ENCODE data around the gene PGS1.
A peak's percentile ranks its signal among the peaks of the same experiment; 100 is the strongest.
"Not testable (repeated sequence)": the region's sequence is repeated elsewhere in the genome, so short reads cannot be mapped to it uniquely, and the experiment has no call there.

Gene PGS1, protein sequence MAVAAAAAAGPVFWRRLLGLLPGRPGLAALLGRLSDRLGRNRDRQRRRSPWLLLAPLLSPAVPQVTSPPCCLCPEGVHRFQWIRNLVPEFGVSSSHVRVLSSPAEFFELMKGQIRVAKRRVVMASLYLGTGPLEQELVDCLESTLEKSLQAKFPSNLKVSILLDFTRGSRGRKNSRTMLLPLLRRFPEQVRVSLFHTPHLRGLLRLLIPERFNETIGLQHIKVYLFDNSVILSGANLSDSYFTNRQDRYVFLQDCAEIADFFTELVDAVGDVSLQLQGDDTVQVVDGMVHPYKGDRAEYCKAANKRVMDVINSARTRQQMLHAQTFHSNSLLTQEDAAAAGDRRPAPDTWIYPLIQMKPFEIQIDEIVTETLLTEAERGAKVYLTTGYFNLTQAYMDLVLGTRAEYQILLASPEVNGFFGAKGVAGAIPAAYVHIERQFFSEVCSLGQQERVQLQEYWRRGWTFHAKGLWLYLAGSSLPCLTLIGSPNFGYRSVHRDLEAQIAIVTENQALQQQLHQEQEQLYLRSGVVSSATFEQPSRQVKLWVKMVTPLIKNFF

DNA sequence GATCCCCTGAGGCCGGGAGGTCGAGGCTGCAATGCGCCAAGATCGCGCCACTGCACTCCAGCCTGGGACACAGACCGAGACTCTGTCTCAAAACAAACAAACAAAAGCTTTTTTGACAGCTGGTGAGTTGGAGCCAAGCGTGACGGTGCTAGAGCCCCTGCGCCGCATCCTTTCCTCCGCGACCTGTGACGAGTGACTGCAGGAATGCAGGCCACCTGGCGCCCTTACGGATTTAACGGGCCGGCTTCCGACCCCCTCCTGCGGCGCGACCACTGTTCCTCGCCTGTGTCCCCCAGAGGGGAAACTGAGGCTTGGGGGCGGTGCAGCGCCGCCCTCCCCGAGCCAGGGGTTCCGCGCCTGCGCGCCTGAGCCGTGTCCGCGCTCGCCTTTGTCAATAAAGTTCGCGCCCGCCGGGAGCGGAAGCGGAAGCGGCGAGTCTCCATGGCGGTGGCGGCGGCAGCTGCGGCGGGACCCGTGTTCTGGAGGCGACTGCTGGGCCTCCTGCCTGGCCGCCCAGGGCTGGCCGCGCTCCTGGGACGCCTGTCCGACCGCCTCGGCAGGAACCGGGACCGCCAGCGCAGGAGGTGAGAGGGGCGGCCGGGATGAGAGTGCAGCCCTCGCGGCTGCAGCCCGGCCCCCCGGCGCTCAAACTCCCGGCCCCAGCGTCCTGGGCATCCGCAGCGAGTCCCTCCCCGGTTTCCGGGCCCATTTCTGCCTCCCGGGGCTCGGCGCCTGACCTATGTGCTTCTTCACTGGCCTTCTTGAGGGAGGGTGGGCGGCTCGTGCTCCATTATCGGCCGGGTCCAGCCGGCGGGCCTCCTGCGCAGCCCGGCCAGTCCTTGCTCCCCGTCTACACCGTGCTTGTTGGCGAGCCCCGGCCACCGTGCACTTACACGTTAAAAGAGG lies at the start of gene PGS1:
Gene PGS1 (plus strand): TSS at position 425 of the 906 bp plus-strand sequence. CDS start 17 bp downstream, at position 442.
- peak; percentile 65 to 78 (median 70) for DNase-seq (ENCODE audit: low read depth in 3 of 3)

DNA sequence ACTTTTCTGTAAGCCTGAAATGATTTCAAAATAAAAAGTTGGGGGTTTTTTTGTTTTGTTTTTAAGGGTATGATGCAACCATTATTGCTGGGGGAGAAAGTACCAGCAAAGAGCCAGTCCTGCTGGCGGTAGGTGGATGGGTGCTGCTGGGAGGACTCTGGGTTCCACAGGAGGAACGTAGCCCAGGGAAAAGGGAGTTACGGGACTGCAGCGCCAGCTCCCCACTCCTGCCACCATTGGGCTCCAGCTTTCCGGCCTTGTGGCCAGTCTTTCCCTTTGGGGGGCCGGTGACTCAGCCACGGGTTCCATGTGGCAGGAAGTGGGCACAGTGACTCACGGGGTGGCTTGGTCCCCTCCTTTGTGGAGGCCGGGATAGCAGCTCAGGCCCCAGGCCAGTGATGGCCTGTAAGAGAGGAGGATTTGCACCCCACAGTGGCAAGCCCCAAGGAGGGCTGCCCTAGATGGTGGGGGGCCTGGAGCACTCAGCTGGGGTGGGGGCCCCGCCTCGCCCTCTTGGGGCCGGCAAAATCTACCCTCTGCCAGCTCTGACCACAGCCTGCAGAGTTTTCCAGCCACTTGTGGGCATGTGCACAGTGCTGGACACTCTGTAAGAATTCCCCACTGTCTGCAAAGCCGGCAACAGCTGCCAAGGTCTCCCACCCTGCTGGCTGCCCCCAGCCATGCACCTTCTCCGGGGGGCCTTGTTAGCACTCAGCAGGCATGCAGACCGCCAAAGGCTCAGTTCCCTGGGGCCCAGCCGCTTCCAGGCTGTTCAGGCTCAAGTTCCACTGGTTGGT lies 49.0 kb upstream of the PGS1 start:
- DNase-seq (ENCODE audit: low read depth in 3 of 3): no peak

DNA sequence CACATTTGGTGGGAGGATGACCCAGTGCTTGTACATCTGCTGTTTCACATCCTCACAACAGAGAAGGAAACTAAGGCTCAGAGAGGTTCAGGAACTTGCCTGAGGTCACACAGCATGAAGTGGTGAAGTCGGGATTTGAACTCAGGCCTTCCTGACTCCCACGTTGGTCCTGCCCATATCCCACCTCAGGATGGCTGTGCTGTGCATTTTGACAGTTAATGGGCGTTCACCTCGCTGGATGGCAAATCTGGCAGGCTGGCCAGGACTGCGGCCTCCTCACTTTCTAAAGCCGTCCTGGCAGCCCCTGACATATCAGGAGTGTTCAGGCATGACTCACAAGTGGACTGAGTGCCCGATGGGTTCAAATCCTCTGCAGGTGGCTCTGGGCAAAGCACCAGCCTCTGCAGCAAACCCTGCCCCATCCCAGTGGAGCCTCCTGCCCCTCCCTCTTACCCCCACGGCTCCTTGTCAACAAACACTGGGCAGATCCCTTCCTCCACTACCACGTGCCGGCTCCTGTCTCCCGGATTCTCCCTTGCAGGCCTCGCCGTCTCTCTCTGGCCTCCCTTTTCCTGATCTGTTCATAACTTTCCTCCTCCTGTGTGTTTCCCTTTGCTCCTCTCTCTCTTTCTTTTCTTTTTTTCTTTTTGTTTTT lies 47.8 kb upstream of the PGS1 start:
- DNase-seq (ENCODE audit: low read depth in 3 of 3): no peak

DNA sequence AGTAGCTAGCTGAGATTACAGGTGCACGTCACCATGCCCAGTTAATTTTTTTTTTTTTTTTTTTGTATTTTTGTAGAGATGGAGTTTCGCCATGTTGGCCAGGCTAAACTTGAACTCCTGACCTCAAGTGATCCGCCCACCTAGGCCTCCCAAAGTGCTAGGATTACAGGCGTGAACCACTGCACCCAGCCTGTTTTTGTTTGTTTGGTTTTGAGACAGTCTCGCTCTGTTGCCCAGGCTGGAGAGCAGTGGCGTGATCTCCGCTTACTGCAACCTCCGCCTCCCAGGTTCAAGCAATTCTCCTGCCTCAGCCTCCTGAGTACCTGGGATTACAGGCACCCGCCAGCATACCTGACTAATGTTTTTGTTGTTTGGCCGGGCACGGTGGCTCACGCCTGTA lies 47.1 kb upstream of the PGS1 start:
- not testable (repeated sequence) for DNase-seq (ENCODE audit: low read depth in 3 of 3)

DNA sequence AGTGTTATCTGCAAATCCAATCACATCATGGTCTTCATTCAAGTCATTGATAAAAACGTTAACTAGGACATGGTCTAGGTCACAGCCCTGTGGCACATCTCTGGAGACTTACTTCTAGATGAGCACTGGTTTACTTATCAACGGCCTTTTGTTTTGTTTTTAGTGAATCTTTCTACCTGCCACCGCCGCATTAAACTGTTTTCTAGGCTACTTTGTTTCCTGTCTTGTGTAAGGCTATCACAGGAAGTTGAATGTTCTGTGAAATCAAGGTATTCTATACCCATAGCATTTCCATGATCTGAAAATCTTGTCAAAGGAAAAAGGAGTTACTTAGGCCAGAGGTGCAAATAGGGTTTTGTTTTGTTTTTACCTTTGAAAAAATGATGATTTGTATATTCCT lies 45.5 kb upstream of the PGS1 start:
- no peak for DNase-seq (ENCODE audit: low read depth in 3 of 3)

DNA sequence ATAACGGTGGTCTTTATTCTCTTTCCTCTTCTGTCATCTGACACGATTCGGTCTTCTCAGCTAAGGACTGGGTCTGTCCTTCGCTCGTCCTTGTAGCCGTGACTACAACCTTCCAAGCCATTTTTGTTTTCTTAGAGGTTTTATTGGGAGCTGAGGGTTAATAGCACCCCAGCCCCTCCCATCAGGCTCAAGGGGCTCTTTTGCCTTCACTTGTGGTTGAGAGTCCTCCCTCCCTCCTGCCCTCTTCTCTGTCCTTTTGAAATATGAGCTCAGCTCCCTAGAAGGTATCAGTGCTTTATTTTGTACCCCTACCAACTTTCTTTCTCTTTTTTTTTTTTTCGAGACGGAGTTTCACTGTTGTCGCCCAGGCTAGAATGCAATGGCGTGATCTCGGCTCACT lies 43.2 kb upstream of the PGS1 start:
- no peak for DNase-seq (ENCODE audit: low read depth in 3 of 3)

DNA sequence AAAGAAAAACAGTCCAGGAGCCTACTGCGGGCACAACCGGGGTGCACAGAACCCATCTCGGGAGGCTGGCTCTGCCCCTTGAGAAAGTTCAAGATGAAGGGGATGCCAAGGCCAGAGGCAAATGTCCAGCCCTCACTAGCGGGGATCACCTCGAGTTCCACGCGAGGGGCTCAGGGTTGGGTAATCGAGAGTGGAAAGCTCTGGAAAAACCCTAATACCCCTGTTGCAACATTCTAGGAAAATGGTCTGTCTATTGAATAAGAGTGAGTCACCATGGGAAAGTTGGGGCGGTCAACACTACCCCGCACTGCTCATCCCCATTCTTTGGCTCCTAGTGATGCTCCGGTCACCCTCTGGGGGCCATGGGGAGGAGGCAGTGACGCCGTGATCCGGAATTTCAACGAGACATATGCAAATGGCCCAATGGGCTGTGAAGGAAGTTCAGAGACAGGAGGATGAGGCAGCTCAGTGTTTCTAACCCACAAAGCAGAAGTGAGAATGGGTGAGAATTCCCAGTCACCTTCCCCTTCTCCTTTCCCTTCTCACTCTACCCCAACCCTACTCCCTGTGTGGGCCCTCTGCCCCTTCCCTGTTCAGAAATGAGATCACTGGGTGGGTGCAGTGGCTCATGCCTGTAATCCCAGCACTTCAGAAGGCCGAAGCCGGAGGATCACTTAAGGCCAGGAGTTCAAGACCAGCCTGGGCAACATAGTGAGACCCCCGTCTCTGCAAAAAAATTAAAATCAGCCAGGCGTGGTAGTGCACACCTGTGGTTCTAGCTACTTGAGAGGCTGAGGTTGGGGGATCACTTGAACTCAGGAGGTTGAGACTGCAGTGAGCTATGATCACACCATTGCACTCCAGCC lies 41.0 kb upstream of the PGS1 start:
- DNase-seq (ENCODE audit: low read depth in 3 of 3): no peak

DNA sequence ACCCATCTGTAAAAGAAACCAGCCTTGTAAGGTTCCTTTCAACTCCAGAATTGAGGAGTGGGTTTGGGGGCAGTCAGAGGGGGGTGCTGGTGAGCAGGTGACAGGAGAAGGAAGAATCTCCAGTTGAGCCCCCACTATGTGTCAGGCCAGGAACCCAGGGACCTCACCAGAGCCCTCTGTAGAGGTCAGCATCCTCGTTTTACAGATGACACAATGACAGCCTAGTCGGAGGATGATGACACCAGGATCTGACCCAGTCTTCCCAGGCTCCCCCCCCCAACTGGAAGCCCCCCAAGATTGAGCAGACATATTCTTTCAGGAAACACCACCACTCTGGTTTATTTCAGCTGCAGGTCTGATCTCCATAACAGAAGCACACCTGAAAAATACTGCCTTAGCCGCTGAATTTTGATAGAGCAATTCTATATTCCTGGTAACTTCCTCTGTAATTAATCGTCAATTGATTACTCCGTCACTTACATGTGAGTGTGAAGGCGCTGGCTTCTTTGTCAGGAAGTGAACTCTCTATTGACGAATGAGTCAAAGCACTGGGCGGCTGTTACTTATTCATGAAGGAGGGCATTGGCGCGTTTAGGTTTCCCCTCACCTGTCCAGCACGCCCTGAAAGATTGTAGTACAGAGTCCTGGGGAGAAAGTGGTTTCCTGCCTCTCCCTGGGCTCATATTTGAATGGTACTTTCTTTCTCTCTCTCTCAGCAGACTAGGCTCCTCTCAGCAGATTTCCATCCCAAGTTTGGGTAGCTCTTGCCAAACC lies 39.8 kb upstream of the PGS1 start:
- no peak for DNase-seq (ENCODE audit: low read depth in 3 of 3)

DNA sequence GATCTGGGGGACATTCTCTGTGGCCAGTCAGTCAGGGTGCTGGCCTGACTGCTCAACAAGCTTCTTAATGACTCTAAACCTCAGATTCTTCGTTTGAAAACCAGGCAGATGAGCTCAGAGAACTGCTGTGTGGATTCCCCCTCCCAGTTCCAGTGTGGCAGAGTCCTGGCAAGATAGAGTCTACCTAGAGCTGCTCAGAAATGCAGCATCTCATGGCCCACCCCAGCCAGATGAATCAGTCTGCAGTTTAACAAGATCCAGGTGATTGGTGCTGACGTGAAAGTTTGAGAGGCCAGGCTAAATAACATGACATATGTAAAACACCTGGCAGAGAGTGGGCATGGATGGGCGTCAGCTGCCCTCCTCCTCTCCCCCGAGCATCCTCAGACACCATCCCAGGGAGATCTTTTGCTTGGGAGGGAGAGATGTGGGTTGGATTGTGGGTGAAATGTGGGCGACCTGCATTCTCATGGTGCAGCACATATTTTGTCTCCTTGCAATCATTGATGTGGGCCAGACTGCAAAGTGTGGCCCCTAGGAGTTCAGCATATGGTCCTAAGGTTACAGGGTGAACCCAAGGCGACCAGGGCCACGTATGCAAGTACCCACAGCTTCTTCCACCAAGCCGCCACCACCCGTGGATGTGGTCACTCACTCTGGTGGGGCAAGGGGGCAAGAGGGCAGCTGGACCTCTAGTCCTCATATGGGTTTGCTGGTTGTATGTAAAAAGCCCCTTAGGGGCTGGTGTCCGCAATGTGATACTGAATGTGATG lies 38.1 kb upstream of the PGS1 start:
- DNase-seq (ENCODE audit: low read depth in 3 of 3): no peak

DNA sequence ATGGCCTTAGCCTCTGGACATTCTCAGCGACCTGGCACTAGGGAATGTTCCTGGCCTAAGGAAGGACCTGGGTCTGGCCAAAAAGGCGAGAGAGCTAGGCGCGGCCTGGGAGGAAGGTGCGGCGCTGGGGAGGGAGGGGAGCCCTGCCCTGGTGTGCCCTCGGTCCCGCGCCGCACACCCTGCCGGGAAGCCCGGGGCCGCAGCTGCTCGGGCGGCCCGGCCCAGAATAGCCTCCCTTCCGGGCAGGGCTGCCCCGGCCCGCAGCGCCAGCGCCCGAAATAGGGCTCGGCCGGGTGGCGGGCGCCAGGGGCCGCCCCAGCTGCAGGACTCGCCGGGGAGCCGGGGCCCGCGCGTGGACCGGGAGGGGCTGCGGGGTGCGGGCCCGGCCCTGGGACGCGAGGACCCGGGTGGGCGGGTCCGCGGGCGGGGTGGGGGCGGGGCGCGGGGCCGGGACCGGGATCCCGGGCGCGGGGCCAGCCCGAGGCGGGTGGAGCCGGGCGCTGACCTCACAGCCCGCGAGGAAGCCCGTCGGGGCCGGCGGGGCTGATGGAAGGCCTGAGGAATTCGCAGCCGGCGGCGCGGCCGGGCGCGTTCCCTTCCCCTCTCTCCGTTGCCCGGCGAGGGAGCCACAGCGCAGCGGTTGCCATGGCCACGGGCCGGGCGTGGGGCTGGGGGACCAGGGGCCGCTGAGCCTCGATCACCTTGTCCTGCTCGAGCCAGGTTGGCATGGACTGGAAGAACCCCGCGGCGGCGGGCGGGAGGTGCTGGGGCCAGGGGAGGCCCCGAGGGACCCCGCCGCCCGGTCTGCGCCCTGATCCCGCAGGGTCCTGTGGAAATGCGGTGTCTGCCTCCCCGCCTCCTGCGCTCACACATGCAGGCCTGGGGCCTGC lies 36.6 kb upstream of the PGS1 start:
- DNase-seq (ENCODE audit: low read depth in 3 of 3): no peak

DNA sequence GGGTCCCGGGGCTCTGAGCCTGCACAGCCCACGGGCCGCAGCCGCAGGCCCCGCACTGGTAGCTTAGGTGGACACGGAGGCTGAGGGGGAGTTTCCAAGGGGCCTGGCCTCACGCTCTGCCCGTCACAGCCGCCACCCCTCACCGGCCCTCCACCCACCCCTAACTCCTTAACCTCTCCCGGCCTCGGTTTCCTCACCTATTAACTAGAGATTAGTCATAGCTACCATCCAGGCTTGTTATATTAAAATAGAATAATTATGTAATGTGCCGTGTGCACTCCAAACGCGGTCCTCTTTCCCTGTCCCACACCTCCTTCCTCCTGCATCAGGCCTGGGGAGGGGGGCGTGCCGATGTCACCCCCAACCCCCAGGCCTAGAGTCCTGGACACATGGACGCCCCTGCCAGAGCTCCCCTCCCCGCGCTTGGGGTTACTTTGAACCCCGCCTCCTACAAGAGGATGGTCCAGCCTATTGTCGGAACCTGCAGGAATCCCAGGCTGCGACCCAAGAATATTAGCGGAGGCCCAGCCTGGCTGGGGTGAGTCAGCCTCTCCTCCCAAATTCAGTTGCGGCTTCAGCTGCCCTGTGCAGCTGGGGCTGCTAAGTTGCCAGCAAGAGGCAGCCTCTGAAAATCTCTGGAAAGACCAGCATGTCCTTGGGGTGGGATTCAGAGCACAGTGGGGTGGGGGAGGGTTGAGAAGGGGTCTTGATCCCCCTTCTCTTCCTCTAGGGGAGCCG lies 35.8 kb upstream of the PGS1 start:
- DNase-seq (ENCODE audit: low read depth in 3 of 3): no peak

DNA sequence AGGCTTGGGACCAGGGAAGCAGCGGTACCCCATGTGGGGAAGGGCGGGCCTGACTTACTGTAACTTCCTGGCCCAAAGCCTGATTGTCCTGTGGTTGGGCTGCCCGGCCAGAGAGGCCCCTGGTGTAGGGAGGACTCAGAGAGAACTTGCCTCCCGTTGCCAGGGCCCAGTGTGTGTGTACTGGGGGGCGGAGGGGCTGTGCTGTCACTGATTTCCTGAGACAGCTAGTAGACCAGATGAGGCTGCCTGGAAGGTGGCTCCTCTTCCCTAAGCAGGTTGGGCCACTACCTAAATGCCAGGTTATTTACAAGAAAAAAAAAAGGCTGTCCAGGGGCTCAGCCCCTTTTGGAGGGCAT lies 35.3 kb upstream of the PGS1 start:
- DNase-seq (ENCODE audit: low read depth in 3 of 3): no peak

DNA sequence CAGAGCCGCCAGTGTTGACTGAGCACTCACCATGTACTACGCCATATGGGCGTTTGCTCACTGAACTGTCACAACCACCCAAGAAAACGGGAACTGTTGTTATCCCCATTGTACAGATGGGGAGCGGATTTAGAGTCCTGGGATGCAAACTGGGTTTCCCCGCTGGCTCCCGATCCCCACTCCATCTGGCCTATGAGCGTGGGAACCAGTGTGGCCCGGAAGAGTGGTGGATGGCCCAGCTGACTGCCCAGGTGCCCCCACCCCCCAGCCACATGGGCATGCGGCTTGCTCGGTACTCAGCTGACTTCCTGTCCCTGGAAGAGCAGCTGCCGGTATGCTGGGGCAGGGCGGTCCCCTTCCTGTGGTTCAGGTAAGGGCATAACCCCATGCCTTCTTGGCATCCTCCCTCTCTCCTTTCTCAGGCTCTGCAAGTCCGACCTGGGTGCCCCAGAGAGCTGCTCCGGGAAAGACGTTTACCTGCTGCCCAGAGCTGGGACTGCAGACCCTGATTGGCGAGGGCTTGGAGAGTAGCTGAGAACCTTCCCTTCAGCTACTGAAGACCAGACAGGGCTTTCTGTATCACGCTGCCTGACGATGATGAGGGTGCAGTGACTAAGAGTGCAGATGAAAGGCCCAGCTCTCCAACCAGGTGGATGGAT lies 34.8 kb upstream of the PGS1 start:
- peak; percentile 35 to 74 (median 55) for DNase-seq (ENCODE audit: low read depth in 3 of 3)

DNA sequence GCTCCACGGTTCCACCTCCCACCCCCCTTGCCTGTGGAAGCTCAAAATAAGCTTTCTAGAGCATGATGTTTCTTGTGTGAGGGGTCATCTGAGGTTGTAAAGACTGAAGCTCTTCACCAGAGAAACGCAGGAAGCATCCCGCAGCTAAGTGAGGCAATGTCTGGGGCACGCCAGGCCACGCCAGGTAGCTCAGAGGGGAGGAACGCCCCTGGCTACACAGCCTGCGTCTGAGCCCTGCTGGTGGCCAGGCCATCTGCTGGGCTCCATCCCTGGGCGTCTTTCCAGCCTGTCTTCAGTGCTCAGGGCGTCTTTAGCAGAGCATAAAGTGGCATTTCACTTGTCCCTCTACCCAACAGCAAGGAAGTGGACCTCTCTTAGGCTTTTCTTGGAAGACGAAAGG lies 33.8 kb upstream of the PGS1 start:
- DNase-seq (ENCODE audit: low read depth in 3 of 3): no peak

DNA sequence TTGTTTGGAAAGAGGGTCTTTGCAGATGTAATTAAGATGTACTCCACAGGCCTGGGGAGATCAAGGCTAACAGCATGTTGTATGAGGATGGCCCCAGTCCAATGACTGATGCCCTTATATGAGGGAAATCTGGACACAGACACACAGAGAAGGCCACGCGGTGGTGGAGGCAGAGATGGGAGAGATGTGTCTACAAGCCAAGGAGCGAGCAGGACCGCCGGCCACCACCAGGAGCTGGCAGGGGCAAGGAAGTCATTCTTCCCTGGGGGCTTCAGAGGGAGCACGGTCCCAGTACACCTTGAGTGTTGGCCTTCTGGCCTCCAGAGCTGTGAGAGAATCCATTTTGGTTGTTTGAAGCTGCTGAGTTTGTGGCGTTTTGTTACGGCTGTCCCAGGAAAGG lies 33.3 kb upstream of the PGS1 start:
- DNase-seq (ENCODE audit: low read depth in 3 of 3): no peak

DNA sequence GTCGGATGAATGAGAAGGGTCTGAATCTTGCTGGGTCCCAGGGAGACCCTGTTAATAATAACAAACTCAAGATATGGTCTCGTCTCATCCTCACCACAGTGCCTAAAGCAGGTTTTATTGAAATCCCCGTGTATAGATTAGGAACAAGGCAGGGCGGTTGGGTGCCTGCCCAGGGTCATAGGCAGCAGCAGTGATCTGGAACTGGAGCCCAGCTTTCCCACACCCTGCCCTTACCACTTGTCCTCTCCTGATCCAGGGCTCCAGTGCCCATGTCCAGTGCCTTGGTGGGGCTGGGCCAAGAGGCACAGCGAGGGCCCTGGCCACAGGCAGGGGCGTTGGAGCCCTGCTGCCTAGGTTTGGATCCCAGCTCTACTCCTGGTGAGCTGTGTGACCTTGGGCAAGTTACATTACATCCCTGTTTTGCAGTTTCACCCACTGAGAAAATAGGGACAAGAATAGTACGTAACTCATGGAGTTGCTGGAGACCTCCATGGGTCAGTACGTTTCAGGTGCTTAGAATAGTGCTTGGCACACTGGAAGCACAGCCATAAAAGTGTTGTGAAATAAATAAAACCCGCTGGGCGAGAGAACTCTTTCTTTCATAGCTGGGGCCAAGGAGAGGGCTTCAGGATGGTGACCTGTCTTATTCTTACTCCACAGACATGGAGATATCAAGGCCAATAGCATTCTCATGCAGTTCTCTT lies 32.5 kb upstream of the PGS1 start:
- no peak for DNase-seq (ENCODE audit: low read depth in 3 of 3)

Data from stimulated activated CD4-positive, alpha-beta T cell treated with anti-CD3 and anti-CD28 coated beads, TNF-alpha, amount 100 ng/mL, for 4 hours (primary cell).